D721Med (cell line): ENCODE measurements around the gene SORCS2.

ENCODE experiments used
- DNase-seq: peaks from one replicate; pipeline ENCODE4 v3.0.0; 2011; ENCODE audit warnings: low spot score; ENCODE audit not compliant: insufficient read length
- FAIRE-seq: peaks from 2 replicates; lab custom pipeline; 2011; peaks lifted over from hg19 to GRCh38; lab: Jason Lieb, UNC
- TF ChIP-seq, protein P1 (sequence below): IDR thresholded peaks from 2 replicates; pipeline ENCODE4 v1.5.1; 2012; ENCODE audit warnings: mild to moderate bottlenecking, control low read depth; ENCODE audit not compliant: insufficient read depth; ENCODE audit errors: missing control alignments

SORCS2 gene

GRCh38 chr4:7733801-7734650 lies 541.7 kb downstream of the SORCS2 start:
- TF ChIP-seq, protein P1, sequence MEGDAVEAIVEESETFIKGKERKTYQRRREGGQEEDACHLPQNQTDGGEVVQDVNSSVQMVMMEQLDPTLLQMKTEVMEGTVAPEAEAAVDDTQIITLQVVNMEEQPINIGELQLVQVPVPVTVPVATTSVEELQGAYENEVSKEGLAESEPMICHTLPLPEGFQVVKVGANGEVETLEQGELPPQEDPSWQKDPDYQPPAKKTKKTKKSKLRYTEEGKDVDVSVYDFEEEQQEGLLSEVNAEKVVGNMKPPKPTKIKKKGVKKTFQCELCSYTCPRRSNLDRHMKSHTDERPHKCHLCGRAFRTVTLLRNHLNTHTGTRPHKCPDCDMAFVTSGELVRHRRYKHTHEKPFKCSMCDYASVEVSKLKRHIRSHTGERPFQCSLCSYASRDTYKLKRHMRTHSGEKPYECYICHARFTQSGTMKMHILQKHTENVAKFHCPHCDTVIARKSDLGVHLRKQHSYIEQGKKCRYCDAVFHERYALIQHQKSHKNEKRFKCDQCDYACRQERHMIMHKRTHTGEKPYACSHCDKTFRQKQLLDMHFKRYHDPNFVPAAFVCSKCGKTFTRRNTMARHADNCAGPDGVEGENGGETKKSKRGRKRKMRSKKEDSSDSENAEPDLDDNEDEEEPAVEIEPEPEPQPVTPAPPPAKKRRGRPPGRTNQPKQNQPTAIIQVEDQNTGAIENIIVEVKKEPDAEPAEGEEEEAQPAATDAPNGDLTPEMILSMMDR, result no peak
- FAIRE-seq (no peak), DNase-seq (no peak)

GRCh38 chr4:7734651-7735260 lies 542.4 kb downstream of the SORCS2 start:
- TF ChIP-seq, protein P1, result no peak
- DNase-seq (no peak), FAIRE-seq (no peak)

DNA sequence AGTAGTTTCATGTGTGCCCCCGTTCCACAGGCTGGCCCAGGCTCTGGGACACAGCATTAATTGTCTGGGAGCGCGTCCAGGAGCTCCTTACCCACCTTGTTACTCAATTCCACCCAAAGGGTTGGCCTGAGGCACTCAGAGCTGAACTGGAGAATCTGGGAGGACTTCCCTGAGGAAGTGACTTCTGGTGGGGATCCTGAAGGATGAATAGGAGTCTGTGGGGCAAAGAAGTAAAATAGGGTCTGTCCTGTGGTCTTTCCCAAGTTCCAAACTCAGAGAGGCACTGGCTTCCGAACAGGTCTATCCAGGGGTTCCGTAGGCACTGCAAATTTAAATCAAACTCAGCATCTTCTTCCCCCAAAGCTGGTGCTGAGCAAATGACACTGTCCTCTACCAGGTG lies 543.1 kb downstream of the SORCS2 start:
- FAIRE-seq (no peak), DNase-seq (no peak)
- TF ChIP-seq, protein P1, result no peak

GRCh38 chr4:7735961-7736360 lies 543.6 kb downstream of the SORCS2 start:
- TF ChIP-seq, protein P1, result no peak
- DNase-seq (no peak), FAIRE-seq (no peak)

- DNase-seq (no peak), FAIRE-seq (no peak)
Measured at GRCh38 chr4:7736436-7737267, 544.3 kb downstream of the SORCS2 start.

GRCh38 chr4:7737268-7737645 lies 544.9 kb downstream of the SORCS2 start:
- no peak for FAIRE-seq
- TF ChIP-seq, protein P1, result no peak
- no peak for DNase-seq

More at GRCh38 chr4:7736436-7737267, 544.3 kb downstream of the SORCS2 start:
- TF ChIP-seq, protein P1, result no peak
